Testis (tissue), 2 donors: ENCODE results near the gene CHKA.

Experiments
- POLR2A ChIP-seq: fragments of 450-650 bp; IDR thresholded peaks from one replicate; pipeline ENCODE4 v1.6.1; 2017; ENCODE audit warnings: antibody characterized with exemption, mild to moderate bottlenecking, moderate library complexity
- TF ChIP-seq, protein P1 (sequence below), 3 experiments: fragments of 450-650 bp in 2 of 3; fragments of 200-600 bp in 1 of 3; sonication (generic) in 1 of 3; IDR thresholded peaks; one replicate each; pipeline ENCODE4 v1.5.1; 2016 to 2019; ENCODE audit warnings: antibody characterized with exemption in 3 of 3, mild to moderate bottlenecking in 2 of 3, moderate library complexity in 1 of 3

DNA sequence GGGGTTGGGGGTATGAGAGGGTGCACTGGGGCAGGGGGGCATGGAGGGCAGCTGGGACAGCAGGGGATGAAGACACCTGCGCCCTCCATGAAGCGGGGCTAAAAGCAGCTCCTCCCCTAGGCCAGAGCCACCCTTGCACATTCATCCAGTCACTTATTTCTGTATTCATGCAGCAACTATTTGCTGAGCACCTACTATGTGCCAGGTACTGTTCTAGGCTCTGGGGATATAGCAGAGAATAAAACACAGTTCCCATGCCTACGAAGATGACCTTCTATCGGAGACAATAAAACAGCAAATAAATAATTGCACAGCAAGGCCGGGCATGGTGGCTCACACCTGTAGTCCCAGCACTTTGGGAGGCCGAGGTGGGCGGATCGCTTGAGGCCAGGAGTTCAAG, 105.7 kb downstream of the CHKA start:
- TF ChIP-seq, protein P1, sequence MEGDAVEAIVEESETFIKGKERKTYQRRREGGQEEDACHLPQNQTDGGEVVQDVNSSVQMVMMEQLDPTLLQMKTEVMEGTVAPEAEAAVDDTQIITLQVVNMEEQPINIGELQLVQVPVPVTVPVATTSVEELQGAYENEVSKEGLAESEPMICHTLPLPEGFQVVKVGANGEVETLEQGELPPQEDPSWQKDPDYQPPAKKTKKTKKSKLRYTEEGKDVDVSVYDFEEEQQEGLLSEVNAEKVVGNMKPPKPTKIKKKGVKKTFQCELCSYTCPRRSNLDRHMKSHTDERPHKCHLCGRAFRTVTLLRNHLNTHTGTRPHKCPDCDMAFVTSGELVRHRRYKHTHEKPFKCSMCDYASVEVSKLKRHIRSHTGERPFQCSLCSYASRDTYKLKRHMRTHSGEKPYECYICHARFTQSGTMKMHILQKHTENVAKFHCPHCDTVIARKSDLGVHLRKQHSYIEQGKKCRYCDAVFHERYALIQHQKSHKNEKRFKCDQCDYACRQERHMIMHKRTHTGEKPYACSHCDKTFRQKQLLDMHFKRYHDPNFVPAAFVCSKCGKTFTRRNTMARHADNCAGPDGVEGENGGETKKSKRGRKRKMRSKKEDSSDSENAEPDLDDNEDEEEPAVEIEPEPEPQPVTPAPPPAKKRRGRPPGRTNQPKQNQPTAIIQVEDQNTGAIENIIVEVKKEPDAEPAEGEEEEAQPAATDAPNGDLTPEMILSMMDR (IDR thresholded peaks at IDR 0.05) = no peak
- TF ChIP-seq POLR2A = no peak
